Breast epithelium (tissue), 3 donors: ENCODE data around the gene ABCC1.

Source experiments
- POLR2A ChIP-seq: fragments of 450-650 bp; IDR thresholded peaks from one replicate; pipeline ENCODE4 v1.6.1; 2016; ENCODE audit warnings: antibody characterized with exemption, mild to moderate bottlenecking, moderate library complexity
- POLR2AphosphoS5 ChIP-seq, 3 donors: sonication (generic); formaldehyde crosslinking; IDR thresholded peaks; one replicate each; pipeline ENCODE4 v1.6.1; 2017; ENCODE audit warnings: antibody characterized with exemption in 3 of 3

DNA sequence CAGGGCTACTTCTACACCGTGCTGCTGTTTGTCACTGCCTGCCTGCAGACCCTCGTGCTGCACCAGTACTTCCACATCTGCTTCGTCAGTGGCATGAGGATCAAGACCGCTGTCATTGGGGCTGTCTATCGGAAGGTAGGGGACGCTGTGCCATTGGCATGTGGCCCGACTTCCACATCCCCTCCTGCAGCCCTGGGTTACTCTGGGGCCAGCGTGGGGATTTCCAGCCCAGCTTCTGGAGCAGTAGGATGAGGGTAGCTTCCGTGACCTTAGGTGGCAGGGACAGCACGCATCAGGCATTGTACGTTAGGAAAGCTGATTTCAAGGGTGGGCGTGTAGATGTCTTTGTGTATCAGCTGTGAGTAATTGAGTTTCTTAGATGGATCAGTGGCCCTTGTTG is 96.5 kb downstream of the ABCC1 start:
- TF ChIP-seq POLR2A (no peak), POLR2AphosphoS5 (IDR thresholded peaks at IDR 0.05) (no peak)
